ENCODE measurements around the gene SLC29A2.
"Not testable (repeated sequence)": the region's sequence is repeated elsewhere in the genome, so short reads cannot be mapped to it uniquely, and the experiment has no call there.

SLC29A2 gene

GRCh38 chr11:66350560-66351235 is 20.9 kb downstream of the SLC29A2 start:
- DNase-seq (ENCODE audit: extremely low spot score, insufficient read length, low read depth); FAIRE-seq: not testable (repeated sequence)

- FAIRE-seq: no peak
- DNase-seq (ENCODE audit: extremely low spot score, insufficient read length, low read depth): no peak
These were observed 22.5 kb downstream of the SLC29A2 start for GRCh38 chr11:66349084-66349386.

GRCh38 chr11:66347425-66348276 is 23.9 kb downstream of the SLC29A2 start, which contains the start of gene B4GAT1:
TSS of gene B4GAT1 (minus strand) at chr11:66347629. CDS start at chr11:66347545, 84 bp downstream.
- DNase-seq (ENCODE audit: extremely low spot score, insufficient read length, low read depth): peak; percentile 54
- FAIRE-seq: peak; percentile 45

GRCh38 chr11:66346476-66347424 is 24.8 kb downstream of the SLC29A2 start:
- no peak for DNase-seq (ENCODE audit: extremely low spot score, insufficient read length, low read depth)

GRCh38 chr11:66345316-66345649 is 26.3 kb downstream of the SLC29A2 start:
- no peak for FAIRE-seq
- DNase-seq (ENCODE audit: extremely low spot score, insufficient read length, low read depth): no peak

More at GRCh38 chr11:66346476-66347424, 24.8 kb downstream of the SLC29A2 start:
- no peak for FAIRE-seq

- DNase-seq (ENCODE audit: extremely low spot score, insufficient read length, low read depth) (peak; percentile 81), FAIRE-seq (peak; percentile 96)
These were observed 26.8 kb downstream of the SLC29A2 start, which contains the start of gene BRMS1 for GRCh38 chr11:66344550-66345315. TSS of gene BRMS1 (minus strand) at chr11:66345104. CDS start at chr11:66342234, 2,870 bp downstream.

GRCh38 chr11:66343176-66343575 is 28.4 kb downstream of the SLC29A2 start:
- DNase-seq (ENCODE audit: extremely low spot score, insufficient read length, low read depth): no peak
- no peak for FAIRE-seq

GRCh38 chr11:66341502-66342126 is 29.9 kb downstream of the SLC29A2 start:
- FAIRE-seq: no peak
- DNase-seq (ENCODE audit: extremely low spot score, insufficient read length, low read depth): no peak

GRCh38 chr11:66340596-66341501 is 30.7 kb downstream of the SLC29A2 start:
- DNase-seq (ENCODE audit: extremely low spot score, insufficient read length, low read depth) (no peak), FAIRE-seq (no peak)

- no peak for FAIRE-seq
These were observed 31.7 kb downstream of the SLC29A2 start for GRCh38 chr11:66339686-66340483.

GRCh38 chr11:66339162-66339675 is 32.3 kb downstream of the SLC29A2 start:
- DNase-seq (ENCODE audit: extremely low spot score, insufficient read length, low read depth) (no peak), FAIRE-seq (no peak)

More at GRCh38 chr11:66339686-66340483, 31.7 kb downstream of the SLC29A2 start:
- no peak for DNase-seq (ENCODE audit: extremely low spot score, insufficient read length, low read depth)

- no peak for FAIRE-seq
- no peak for DNase-seq (ENCODE audit: extremely low spot score, insufficient read length, low read depth)
These were observed 33.0 kb downstream of the SLC29A2 start for GRCh38 chr11:66338276-66339161.

- DNase-seq (ENCODE audit: extremely low spot score, insufficient read length, low read depth) (no peak), FAIRE-seq (no peak)
These were observed 34.3 kb downstream of the SLC29A2 start for GRCh38 chr11:66337103-66337899.

GRCh38 chr11:66336234-66337102 is 35.1 kb downstream of the SLC29A2 start, which contains the start of gene RIN1:
TSS of gene RIN1 (minus strand) at chr11:66336434. CDS start at chr11:66336402, 32 bp downstream.
- FAIRE-seq: peak; percentile 90
- DNase-seq (ENCODE audit: extremely low spot score, insufficient read length, low read depth): peak; percentile 80
